Astrocyte of the spinal cord (primary cell): ENCODE results near the gene DNAH7.

Experiments
- DNase-seq: peaks from one replicate; pipeline ENCODE4 v3.0.0; 2011; ENCODE audit warnings: low read depth, low spot score
- H3K4me3 ChIP-seq: 2 replicates; pipeline ENCODE4 v1.5.1; 2011; ENCODE audit warnings: low read depth, mild to moderate bottlenecking, low read length, moderate library complexity
- CTCF ChIP-seq: IDR thresholded peaks from 2 replicates; pipeline ENCODE4 v1.5.1; 2012; ENCODE audit warnings: low read depth, mild to moderate bottlenecking, low read length, inconsistent platforms
- in situ Hi-C: cut with HindIII; loops from 2 replicates; pipeline ENCODE4 v1.10.0; 2017; ENCODE audit warnings: low sequenced_read_pairs

Gene DNAH7

GRCh38 chr2:196068271-196069209, at the start of gene DNAH7:
TSS of gene DNAH7 (minus strand) at chr2:196068837. CDS start at chr2:196068711, 126 bp downstream.
- peak; percentile 100 for TF ChIP-seq CTCF
- in situ Hi-C loops = no loop called here
- peak; percentile 85 for DNase-seq
- H3K4me3 ChIP-seq = peak within 1 kb of the TSS; percentile 60

GRCh38 chr2:196117214-196117705, 48.6 kb upstream of the DNAH7 start:
- no peak for TF ChIP-seq CTCF
- in situ Hi-C loops = no loop called here
- DNase-seq = no peak

GRCh38 chr2:196113061-196113974, 44.7 kb upstream of the DNAH7 start:
- H3K4me3 ChIP-seq = no peak overlapping the region
- peak; percentile 89 for DNase-seq
- no peak for TF ChIP-seq CTCF
- in situ Hi-C loops = no loop called here

More at GRCh38 chr2:196117214-196117705, 48.6 kb upstream of the DNAH7 start:
- no peak overlapping the region for H3K4me3 ChIP-seq

- in situ Hi-C loops = no loop called here
- no peak for TF ChIP-seq CTCF
- no peak overlapping the region for H3K4me3 ChIP-seq
- peak; percentile 84 for DNase-seq
Observed at GRCh38 chr2:196112418-196113034, 43.9 kb upstream of the DNAH7 start.

- TF ChIP-seq CTCF = no peak
- in situ Hi-C loops = no loop called here
- DNase-seq = no peak
- H3K4me3 ChIP-seq = no peak overlapping the region
Observed at GRCh38 chr2:196108604-196109003, 40.0 kb upstream of the DNAH7 start.

GRCh38 chr2:196105951-196106350, 37.3 kb upstream of the DNAH7 start:
- DNase-seq = no peak
- in situ Hi-C loops = no loop called here
- no peak for TF ChIP-seq CTCF
- no peak overlapping the region for H3K4me3 ChIP-seq
